Keratinocyte (primary cell): ENCODE results near the gene ERCC6.

Experiments used
- EZH2 ChIP-seq: IDR thresholded peaks from one replicate; pipeline ENCODE4 v1.6.1; 2012; ENCODE audit warnings: inconsistent platforms, mild to moderate bottlenecking, low read length, moderate library complexity
- TF ChIP-seq, protein P1 (sequence below), 3 experiments: IDR thresholded peaks in 1 of 3; conservative IDR thresholded peaks in 1 of 3; optimal IDR thresholded peaks in 1 of 3; 2 replicates in 2 of 3; 3 replicates in 1 of 3; pipeline versions ENCODE3 to v1.5.1; 2011; ENCODE audit warnings: low read length in 3 of 3, mild to moderate bottlenecking in 3 of 3, moderate library complexity in 2 of 3, control low read depth in 1 of 3, inconsistent platforms in 1 of 3; ENCODE audit not compliant: insufficient read depth in 2 of 3; ENCODE audit errors: extremely low read depth in 1 of 3

DNA sequence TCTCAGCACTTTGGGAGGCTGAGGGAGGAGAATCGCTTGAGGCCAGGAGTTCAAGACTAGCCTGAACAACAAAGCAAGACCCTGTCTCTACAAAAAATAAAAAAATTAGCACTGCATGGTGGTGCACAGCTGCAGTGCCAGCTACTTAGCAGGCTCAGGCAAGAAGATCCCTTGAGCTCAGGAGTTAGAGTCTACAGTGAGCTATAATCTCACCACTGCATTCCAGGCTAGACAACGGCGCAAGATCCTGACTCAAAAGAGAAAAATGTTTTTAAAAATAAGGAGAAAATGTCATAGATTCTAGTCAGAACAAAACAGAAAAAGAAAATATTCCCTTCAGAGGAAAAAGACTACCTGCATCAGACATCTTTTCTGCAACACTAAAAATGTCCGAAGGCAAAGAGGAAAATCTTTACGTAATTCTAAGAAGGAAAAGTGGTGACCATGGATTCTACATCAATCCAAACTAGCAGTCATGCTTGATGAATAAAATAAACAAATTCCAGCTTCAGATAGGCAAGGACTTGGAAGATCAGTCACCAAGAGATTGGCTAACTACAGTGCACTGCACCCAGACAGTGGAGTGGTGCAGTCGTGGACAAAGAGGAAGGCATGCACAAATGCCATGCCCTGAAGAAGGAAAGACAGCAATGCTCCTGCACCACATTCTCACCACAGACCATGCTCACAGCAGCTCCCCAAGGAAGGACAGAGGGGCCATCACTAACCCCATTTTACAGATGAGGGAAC lies 54.3 kb downstream of the ERCC6 start:
- TF ChIP-seq, protein P1, sequence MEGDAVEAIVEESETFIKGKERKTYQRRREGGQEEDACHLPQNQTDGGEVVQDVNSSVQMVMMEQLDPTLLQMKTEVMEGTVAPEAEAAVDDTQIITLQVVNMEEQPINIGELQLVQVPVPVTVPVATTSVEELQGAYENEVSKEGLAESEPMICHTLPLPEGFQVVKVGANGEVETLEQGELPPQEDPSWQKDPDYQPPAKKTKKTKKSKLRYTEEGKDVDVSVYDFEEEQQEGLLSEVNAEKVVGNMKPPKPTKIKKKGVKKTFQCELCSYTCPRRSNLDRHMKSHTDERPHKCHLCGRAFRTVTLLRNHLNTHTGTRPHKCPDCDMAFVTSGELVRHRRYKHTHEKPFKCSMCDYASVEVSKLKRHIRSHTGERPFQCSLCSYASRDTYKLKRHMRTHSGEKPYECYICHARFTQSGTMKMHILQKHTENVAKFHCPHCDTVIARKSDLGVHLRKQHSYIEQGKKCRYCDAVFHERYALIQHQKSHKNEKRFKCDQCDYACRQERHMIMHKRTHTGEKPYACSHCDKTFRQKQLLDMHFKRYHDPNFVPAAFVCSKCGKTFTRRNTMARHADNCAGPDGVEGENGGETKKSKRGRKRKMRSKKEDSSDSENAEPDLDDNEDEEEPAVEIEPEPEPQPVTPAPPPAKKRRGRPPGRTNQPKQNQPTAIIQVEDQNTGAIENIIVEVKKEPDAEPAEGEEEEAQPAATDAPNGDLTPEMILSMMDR (optimal IDR thresholded peaks at IDR 0.05 in 1 of 3, IDR thresholded peaks at IDR 0.05 in 1 of 3, conservative IDR thresholded peaks at IDR 0.05 in 1 of 3; ENCODE audit: extremely low read depth in 1 of 3, insufficient read depth in 2 of 3, low read length in 3 of 3) = no peak
- TF ChIP-seq EZH2 = no peak
